GM12891 (cell line): ENCODE data around the gene BICD2.

ENCODE experiments used
- PAX5 ChIP-seq: IDR thresholded peaks from 2 replicates; pipeline ENCODE4 v1.6.1; 2011; ENCODE audit warnings: low read length, moderate library complexity, mild to moderate bottlenecking; ENCODE audit not compliant: insufficient read depth, severe bottlenecking
- POLR2A ChIP-seq: IDR thresholded peaks from 2 replicates; pipeline ENCODE4 v1.6.1; 2011; ENCODE audit warnings: low read depth, low read length, control low read depth
- POLR2AphosphoS5 ChIP-seq: IDR thresholded peaks from 2 replicates; pipeline ENCODE4 v1.6.1; 2011; ENCODE audit warnings: low read depth, low read length, control low read depth

- TF ChIP-seq POLR2A (no peak), POLR2AphosphoS5 (no peak), PAX5 (no peak)
Measured at GRCh38 chr9:92770360-92770995, 5.8 kb upstream of the BICD2 start.
